Right lobe of liver (tissue), 4 donors: ENCODE measurements around the gene HTRA3.

ENCODE experiments used
- CTCF ChIP-seq, 4 donors: fragments of 200-600 bp in 3 of 4; fragments of 450-650 bp in 1 of 4; IDR thresholded peaks; one replicate each; pipeline versions ENCODE4 v1.5.1 to v1.8.0; 2016 to 2022; ENCODE audit warnings: antibody characterized with exemption in 4 of 4, mild to moderate bottlenecking in 2 of 4
- POLR2A ChIP-seq: fragments of 450-650 bp; IDR thresholded peaks from one replicate; pipeline ENCODE4 v1.6.1; 2017; ENCODE audit warnings: antibody characterized with exemption, mild to moderate bottlenecking
- donor health status: DM: no; HTN: no; CAD: no.
- donor health status: DM: no; HTN: no; CAD: no.
- donor health status: DM: no; HTN: yes; CAD: no.

- no peak for TF ChIP-seq POLR2A
- TF ChIP-seq CTCF (IDR thresholded peaks at IDR 0.05): no peak
These were observed 45.1 kb upstream of the HTRA3 start for GRCh38 chr4:8224267-8224974.
